Prostate gland (tissue), 2 donors: Measurements from ENCODE around the gene HMG20B.

Experiments used
- POLR2A ChIP-seq: fragments of 450-650 bp; IDR thresholded peaks from one replicate; pipeline ENCODE4 v1.6.1; 2016; ENCODE audit warnings: antibody characterized with exemption, mild to moderate bottlenecking
- TF ChIP-seq, protein P1 (sequence below), 4 experiments: fragments of 200-600 bp in 2 of 4; fragments of 450-650 bp in 2 of 4; sonication (generic) in 2 of 4; IDR thresholded peaks; 1 replicate in 3 of 4; 2 replicates in 1 of 4; pipeline ENCODE4 v1.5.1; 2016 to 2019; ENCODE audit warnings: antibody characterized with exemption in 4 of 4, mild to moderate bottlenecking in 2 of 4, moderate library complexity in 2 of 4

- TF ChIP-seq, protein P1, sequence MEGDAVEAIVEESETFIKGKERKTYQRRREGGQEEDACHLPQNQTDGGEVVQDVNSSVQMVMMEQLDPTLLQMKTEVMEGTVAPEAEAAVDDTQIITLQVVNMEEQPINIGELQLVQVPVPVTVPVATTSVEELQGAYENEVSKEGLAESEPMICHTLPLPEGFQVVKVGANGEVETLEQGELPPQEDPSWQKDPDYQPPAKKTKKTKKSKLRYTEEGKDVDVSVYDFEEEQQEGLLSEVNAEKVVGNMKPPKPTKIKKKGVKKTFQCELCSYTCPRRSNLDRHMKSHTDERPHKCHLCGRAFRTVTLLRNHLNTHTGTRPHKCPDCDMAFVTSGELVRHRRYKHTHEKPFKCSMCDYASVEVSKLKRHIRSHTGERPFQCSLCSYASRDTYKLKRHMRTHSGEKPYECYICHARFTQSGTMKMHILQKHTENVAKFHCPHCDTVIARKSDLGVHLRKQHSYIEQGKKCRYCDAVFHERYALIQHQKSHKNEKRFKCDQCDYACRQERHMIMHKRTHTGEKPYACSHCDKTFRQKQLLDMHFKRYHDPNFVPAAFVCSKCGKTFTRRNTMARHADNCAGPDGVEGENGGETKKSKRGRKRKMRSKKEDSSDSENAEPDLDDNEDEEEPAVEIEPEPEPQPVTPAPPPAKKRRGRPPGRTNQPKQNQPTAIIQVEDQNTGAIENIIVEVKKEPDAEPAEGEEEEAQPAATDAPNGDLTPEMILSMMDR (IDR thresholded peaks at IDR 0.05) = no peak
- no peak for TF ChIP-seq POLR2A
These were observed 28.3 kb downstream of the HMG20B start for GRCh38 chr19:3601021-3601420.
